Fibroblast of the aortic adventitia (primary cell): ENCODE results near the gene SLC1A2. TPM values are rescaled to one million over a fixed set of nuclear protein-coding genes. Genes with fewer than 3 reads are reported as not detected.

ENCODE experiments used
- DNase-seq: peaks from one replicate; pipeline ENCODE4 v3.0.0-alpha.2; 2010; ENCODE audit warnings: low read depth
- H3K4me3 ChIP-seq: 2 replicates; pipeline ENCODE4 v1.5.1; 2011; ENCODE audit warnings: low read depth, mild to moderate bottlenecking, control low read depth, low read length, moderate library complexity
- CTCF ChIP-seq: IDR thresholded peaks from 2 replicates; pipeline ENCODE4 v1.5.1; 2011; ENCODE audit warnings: mild to moderate bottlenecking, low read length, control low read depth, inconsistent platforms; ENCODE audit not compliant: insufficient read depth
- total RNA-seq: library from RNA; depleted of rRNA; stranded (reverse); fragments of >200 nt; gene quantifications from 2 replicates; pipeline ENCODE4 v1.2.3, GENCODE V29; 2012; ENCODE audit warnings: low replicate concordance

Gene SLC1A2
- total RNA-seq, 1 donor: 23.6 TPM

GRCh38 chr11:35347173-35347878 lies 72.0 kb downstream of the SLC1A2 start:
- DNase-seq: no peak
- TF ChIP-seq CTCF: no peak

GRCh38 chr11:35346472-35347156 lies 72.7 kb downstream of the SLC1A2 start:
- DNase-seq: no peak
- no peak for TF ChIP-seq CTCF
- H3K4me3 ChIP-seq: no peak overlapping the region

More at GRCh38 chr11:35347173-35347878, 72.0 kb downstream of the SLC1A2 start:
- no peak overlapping the region for H3K4me3 ChIP-seq

- no peak for DNase-seq
- H3K4me3 ChIP-seq: no peak overlapping the region
- TF ChIP-seq CTCF: no peak
Measured at GRCh38 chr11:35344681-35345574, 74.4 kb downstream of the SLC1A2 start.

GRCh38 chr11:35343033-35343598 lies 76.2 kb downstream of the SLC1A2 start:
- H3K4me3 ChIP-seq: no peak overlapping the region
- TF ChIP-seq CTCF: no peak
- DNase-seq: no peak

GRCh38 chr11:35340715-35341114 lies 78.6 kb downstream of the SLC1A2 start:
- no peak overlapping the region for H3K4me3 ChIP-seq
- DNase-seq: no peak
- TF ChIP-seq CTCF: no peak

GRCh38 chr11:35340071-35340470 lies 79.3 kb downstream of the SLC1A2 start:
- TF ChIP-seq CTCF: no peak
- DNase-seq: no peak
- no peak overlapping the region for H3K4me3 ChIP-seq
